HepG2 (cell line): ENCODE measurements around the gene ABCC3. TPM values are rescaled to one million over a fixed set of nuclear protein-coding genes. Genes with fewer than 3 reads are reported as not detected.

Experiments used
- MXD1 ChIP-seq: sonication (generic); formaldehyde crosslinking; IDR thresholded peaks from 2 replicates; pipeline ENCODE4 v1.4.0; 2020; ENCODE audit warnings: mild to moderate bottlenecking, missing genetic modification reagents
- MXD3 ChIP-seq: IDR thresholded peaks from 2 replicates; pipeline ENCODE4 v1.6.1; 2016; ENCODE audit warnings: mild to moderate bottlenecking, missing biosample characterization, missing genetic modification reagents
- MYPOP ChIP-seq: sonication (generic); formaldehyde crosslinking; IDR thresholded peaks from 2 replicates; pipeline ENCODE4 v1.8.1; 2023; ENCODE audit warnings: mild to moderate bottlenecking, moderate library complexity, missing genetic modification reagents
- NFIB ChIP-seq: sonication (generic); formaldehyde crosslinking; IDR thresholded peaks from 2 replicates; pipeline ENCODE4 v1.9.0; 2021; ENCODE audit warnings: missing genetic modification reagents, mild to moderate bottlenecking, borderline replicate concordance
- RFXAP ChIP-seq: sonication (generic); formaldehyde crosslinking; IDR thresholded peaks from 2 replicates; pipeline ENCODE4 v1.4.0; 2020; ENCODE audit warnings: missing genetic modification reagents, borderline replicate concordance
- SYNCRIP ChIP-seq: fragments of 200-400 bp; formaldehyde crosslinking; IDR thresholded peaks from 2 replicates; pipeline ENCODE4 v1.6.1; 2018; ENCODE audit warnings: mild to moderate bottlenecking, low read depth, low read length; ENCODE audit not compliant: insufficient read depth
- TGIF2 ChIP-seq: IDR thresholded peaks from 2 replicates; pipeline ENCODE4 v1.6.1; 2016; ENCODE audit warnings: control low read depth, missing compliant biosample characterization
- TOE1 ChIP-seq: sonication (generic); formaldehyde crosslinking; IDR thresholded peaks from 2 replicates; pipeline ENCODE4 v1.4.0; 2020; ENCODE audit warnings: mild to moderate bottlenecking, missing genetic modification reagents
- U2AF1 ChIP-seq: fragments of 200-400 bp; formaldehyde crosslinking; optimal IDR thresholded peaks from 2 replicates; pipeline ENCODE3; 2017; ENCODE audit warnings: mild to moderate bottlenecking, low read depth, low read length
- ZFAT ChIP-seq: sonication (generic); formaldehyde crosslinking; conservative IDR thresholded peaks from 2 replicates; pipeline ENCODE4 v1.8.1; 2023; ENCODE audit warnings: missing genetic modification reagents, inconsistent platforms
- ZKSCAN1 ChIP-seq: fragments of 150-350 bp; IDR thresholded peaks from 2 replicates; pipeline ENCODE4 v1.6.1; 2014; ENCODE audit warnings: low read length
- ZNF276 ChIP-seq: sonication (generic); formaldehyde crosslinking; IDR thresholded peaks from 2 replicates; pipeline ENCODE4 v1.4.0; 2020; ENCODE audit warnings: mild to moderate bottlenecking, low read depth, missing genetic modification reagents
- ZNF615 ChIP-seq: sonication (generic); formaldehyde crosslinking; IDR thresholded peaks from 2 replicates; pipeline ENCODE4 v1.5.0; 2020; ENCODE audit warnings: mild to moderate bottlenecking, missing genetic modification reagents, borderline replicate concordance
- ZNF674 ChIP-seq: sonication (generic); formaldehyde crosslinking; IDR thresholded peaks from 2 replicates; pipeline ENCODE4 v1.5.0; 2020; ENCODE audit warnings: low read depth, mild to moderate bottlenecking, missing genetic modification reagents
- ZNF687 ChIP-seq: sonication (generic); formaldehyde crosslinking; IDR thresholded peaks from 2 replicates; pipeline ENCODE4 v1.5.1; 2020; ENCODE audit warnings: mild to moderate bottlenecking, missing genetic modification reagents, moderate library complexity
- ZNF816 ChIP-seq: sonication (generic); formaldehyde crosslinking; IDR thresholded peaks from 2 replicates; pipeline ENCODE4 v1.8.0; 2022; ENCODE audit warnings: missing genetic modification reagents, mild to moderate bottlenecking, borderline replicate concordance
- ZNF83 ChIP-seq: sonication (generic); formaldehyde crosslinking; IDR thresholded peaks from 2 replicates; pipeline ENCODE4 v1.4.0; 2020; ENCODE audit warnings: missing genetic modification reagents, mild to moderate bottlenecking, borderline replicate concordance
- ZNF841 ChIP-seq: sonication (generic); formaldehyde crosslinking; IDR thresholded peaks from 2 replicates; pipeline ENCODE4 v1.8.1; 2023; ENCODE audit warnings: missing genetic modification reagents, borderline replicate concordance
- ZSCAN22 ChIP-seq: sonication (generic); formaldehyde crosslinking; IDR thresholded peaks from 2 replicates; pipeline ENCODE4 v1.4.0; 2020; ENCODE audit warnings: mild to moderate bottlenecking, missing genetic modification reagents
- polyA plus RNA-seq, 8 experiments: library from polyadenylated mRNA; depleted of rRNA in 3 of 8; stranded (reverse) in 7 of 8; unstranded in 1 of 8; fragments of >200 nt; fragmentation: Illumina TruSeq in 4 of 8; extraction: Trizol in 4 of 8; gene quantifications; 2 replicates each; pipeline versions ENCODE4 v1.2.1 to v1.2.3, GENCODE V29; 2011 to 2016; ENCODE audit warnings: low read depth in 4 of 8, missing spikeins in 1 of 8, mixed read lengths in 1 of 8; ENCODE audit not compliant: insufficient read depth in 1 of 8
- total RNA-seq, 5 experiments: library from RNA; depleted of rRNA; stranded (reverse); fragments of >200 nt; fragmentation: Illumina TruSeq; extraction: Trizol; gene quantifications; 2 replicates each; pipeline ENCODE4 v1.2.3, GENCODE V29; 2016; ENCODE audit warnings: low read depth in 1 of 5

The ABCC3 gene
- total and polyA plus RNA-seq, 2 of the 13 experiments (the other 11 are each of a cell fraction or from before 2014, with no cell fraction given): 25.2 to 50.7 TPM

- TF ChIP-seq ZNF687 (CRISPR knock-in tag): peak; percentile 99
- TF ChIP-seq TOE1 (CRISPR knock-in tag): no peak
- TF ChIP-seq MYPOP (CRISPR knock-in tag): peak; percentile 78; the same call in 1 of the 2 replicates
- no peak for TF ChIP-seq ZNF83 (CRISPR knock-in tag)
- TF ChIP-seq ZFAT (CRISPR knock-in tag): no peak
- TF ChIP-seq ZSCAN22 (CRISPR knock-in tag): no peak
- no peak for TF ChIP-seq MXD3 (CRISPR knock-in tag)
- TF ChIP-seq ZNF841 (CRISPR knock-in tag): no peak
- TF ChIP-seq MXD1 (CRISPR knock-in tag): 0 out of 2 replicates have a peak, but pooled peaks have one; percentile 68
- no peak for TF ChIP-seq ZKSCAN1
- TF ChIP-seq RFXAP (CRISPR knock-in tag): 0 out of 2 replicates have a peak, but pooled peaks have one; percentile 17
- no peak for TF ChIP-seq NFIB (CRISPR knock-in tag)
- no peak for TF ChIP-seq SYNCRIP
- peak; percentile 93 for TF ChIP-seq ZNF276 (CRISPR knock-in tag)
- no peak; the same call in 1 of the 2 replicates for TF ChIP-seq ZNF816
- TF ChIP-seq ZNF674 (CRISPR knock-in tag): no peak
- peak; percentile 88 for TF ChIP-seq TGIF2 (CRISPR knock-in tag)
- TF ChIP-seq U2AF1: no peak
- TF ChIP-seq ZNF615 (CRISPR knock-in tag): no peak
Measured at GRCh38 chr17:50627782-50628601, 6.7 kb upstream of the ABCC3 start (continued).
